ENCODE measurements around the gene SCG2. TPM values are rescaled to one million over a fixed set of nuclear protein-coding genes. Genes with fewer than 3 reads are reported as not detected.

The SCG2 gene
- total RNA-seq, 1 donor from 2014 or later = 134 TPM

- H3K27ac Mint-ChIP-seq (ENCODE audit: unreplicated experiment) = no peak overlapping the region
- H3K36me3 Mint-ChIP-seq (ENCODE audit: unreplicated experiment) = no peaks in the 10 kb centered on the region
- peaks cover 5% of the 10 kb centered on the region for H3K9me3 Mint-ChIP-seq (ENCODE audit: unreplicated experiment)
- no peaks in the 10 kb centered on the region for H3K27me3 Mint-ChIP-seq (ENCODE audit: unreplicated experiment)
- H3K4me1 Mint-ChIP-seq (ENCODE audit: unreplicated experiment) = peaks cover 55% of the 10 kb centered on the region
- TF ChIP-seq CTCF (IDR thresholded peaks at IDR 0.05) = no peak
- H3K4me3 Mint-ChIP-seq (ENCODE audit: unreplicated experiment) = no peak overlapping the region
- DNase-seq (ENCODE audit: extremely low spot score, unreplicated experiment) = no peak
Observed at GRCh38 chr2:223644136-223644535, 42.0 kb upstream of the SCG2 start.

- TF ChIP-seq CTCF (IDR thresholded peaks at IDR 0.05) = no peak
- peaks cover 12% of the 10 kb centered on the region for H3K9me3 Mint-ChIP-seq (ENCODE audit: unreplicated experiment)
- peaks cover 53% of the 10 kb centered on the region for H3K4me1 Mint-ChIP-seq (ENCODE audit: unreplicated experiment)
- DNase-seq (ENCODE audit: extremely low spot score, unreplicated experiment) = no peak
- peak overlapping the region; percentile 44 for H3K27ac Mint-ChIP-seq (ENCODE audit: unreplicated experiment)
- H3K27me3 Mint-ChIP-seq (ENCODE audit: unreplicated experiment) = no peaks in the 10 kb centered on the region
- no peak overlapping the region for H3K4me3 Mint-ChIP-seq (ENCODE audit: unreplicated experiment)
- H3K36me3 Mint-ChIP-seq (ENCODE audit: unreplicated experiment) = no peaks in the 10 kb centered on the region
Observed at GRCh38 chr2:223643309-223643708, 41.1 kb upstream of the SCG2 start.

- no peak for DNase-seq (ENCODE audit: extremely low spot score, unreplicated experiment)
- Mint-ChIP-seq H3K4me1 (ENCODE audit: unreplicated experiment) (peaks cover 53% of the 10 kb centered on the region), H3K4me3 (ENCODE audit: unreplicated experiment) (no peak overlapping the region), H3K9me3 (ENCODE audit: unreplicated experiment) (peaks cover 12% of the 10 kb centered on the region), H3K36me3 (ENCODE audit: unreplicated experiment) (no peaks in the 10 kb centered on the region), H3K27ac (ENCODE audit: unreplicated experiment) (no peak overlapping the region), H3K27me3 (ENCODE audit: unreplicated experiment) (no peaks in the 10 kb centered on the region)
- no peak for TF ChIP-seq CTCF (IDR thresholded peaks at IDR 0.05)
Observed at GRCh38 chr2:223642506-223642905, 40.3 kb upstream of the SCG2 start.

GRCh38 chr2:223641082-223641481 lies 38.9 kb upstream of the SCG2 start:
- DNase-seq (ENCODE audit: extremely low spot score, unreplicated experiment) = no peak
- H3K27ac Mint-ChIP-seq (ENCODE audit: unreplicated experiment) = peak overlapping the region; percentile 63
- TF ChIP-seq CTCF (IDR thresholded peaks at IDR 0.05) = no peak
- no peaks in the 10 kb centered on the region for H3K27me3 Mint-ChIP-seq (ENCODE audit: unreplicated experiment)
- H3K36me3 Mint-ChIP-seq (ENCODE audit: unreplicated experiment) = no peaks in the 10 kb centered on the region
- H3K4me3 Mint-ChIP-seq (ENCODE audit: unreplicated experiment) = no peak overlapping the region
- H3K4me1 Mint-ChIP-seq (ENCODE audit: unreplicated experiment) = peaks cover 47% of the 10 kb centered on the region
- H3K9me3 Mint-ChIP-seq (ENCODE audit: unreplicated experiment) = peaks cover 7% of the 10 kb centered on the region

- H3K27ac Mint-ChIP-seq (ENCODE audit: unreplicated experiment) = no peak overlapping the region
- DNase-seq (ENCODE audit: extremely low spot score, unreplicated experiment) = no peak
Observed at GRCh38 chr2:223635080-223635479, 32.9 kb upstream of the SCG2 start.

More at GRCh38 chr2:223635080-223635479, 32.9 kb upstream of the SCG2 start:
- H3K27me3 Mint-ChIP-seq (ENCODE audit: unreplicated experiment) = no peaks in the 10 kb centered on the region
- H3K4me3 Mint-ChIP-seq (ENCODE audit: unreplicated experiment) = no peak overlapping the region
- H3K4me1 Mint-ChIP-seq (ENCODE audit: unreplicated experiment) = peaks cover 21% of the 10 kb centered on the region
- H3K9me3 Mint-ChIP-seq (ENCODE audit: unreplicated experiment) = peaks cover 7% of the 10 kb centered on the region
- no peak for TF ChIP-seq CTCF (IDR thresholded peaks at IDR 0.05)
- no peaks in the 10 kb centered on the region for H3K36me3 Mint-ChIP-seq (ENCODE audit: unreplicated experiment)

All from osteocyte (in vitro differentiated cells).